Suppressor macrophage (primary cell): Measurements from ENCODE around the gene SPPL3.
A peak's percentile ranks its signal among the peaks of the same experiment; 100 is the strongest.
"Not testable (repeated sequence)": the region's sequence is repeated elsewhere in the genome, so short reads cannot be mapped to it uniquely, and the experiment has no call there.

Experiments
- DNase-seq, 4 experiments: peaks; one replicate each; pipeline ENCODE4 v3.0.0-alpha.2; 2020 to 2022

SPPL3 gene

DNA sequence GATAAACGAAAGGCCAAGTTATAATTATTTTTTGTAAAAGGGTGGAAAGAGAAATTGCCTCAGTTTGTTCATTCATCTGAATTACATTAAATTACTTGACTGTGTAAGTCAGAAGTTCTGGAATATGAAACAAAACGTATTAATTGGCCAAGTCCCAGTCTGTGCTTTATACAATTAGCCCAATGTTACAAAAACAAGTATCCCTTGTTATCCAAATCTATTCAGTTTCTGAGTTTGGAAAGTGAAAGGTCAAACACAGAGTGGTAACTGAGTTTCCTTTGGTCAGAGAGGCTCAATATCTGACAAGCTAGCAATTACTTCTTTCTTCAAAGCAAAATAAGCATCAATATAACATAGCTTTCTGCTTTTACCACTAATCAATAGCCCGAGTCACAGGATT is 62.6 kb downstream of the SPPL3 start:
- DNase-seq, result no peak

DNA sequence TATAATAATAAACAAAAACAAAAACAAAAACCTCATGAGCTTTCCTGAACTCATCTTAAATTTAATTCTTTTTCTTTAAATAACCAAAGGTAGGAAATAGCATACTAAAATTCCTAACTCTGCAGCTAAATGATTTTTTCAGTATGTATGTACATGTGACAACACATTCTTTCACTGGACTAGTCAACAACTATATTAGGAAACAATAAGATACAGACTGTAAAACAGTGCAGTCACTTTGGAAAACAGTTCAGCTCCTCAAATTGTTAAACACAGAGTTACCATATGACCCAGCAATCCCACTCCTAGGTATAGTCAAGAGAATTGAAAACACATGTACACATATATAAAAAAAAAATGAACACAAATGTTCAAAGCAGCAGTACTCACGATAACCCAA is 64.7 kb downstream of the SPPL3 start:
- no peak for DNase-seq

DNA sequence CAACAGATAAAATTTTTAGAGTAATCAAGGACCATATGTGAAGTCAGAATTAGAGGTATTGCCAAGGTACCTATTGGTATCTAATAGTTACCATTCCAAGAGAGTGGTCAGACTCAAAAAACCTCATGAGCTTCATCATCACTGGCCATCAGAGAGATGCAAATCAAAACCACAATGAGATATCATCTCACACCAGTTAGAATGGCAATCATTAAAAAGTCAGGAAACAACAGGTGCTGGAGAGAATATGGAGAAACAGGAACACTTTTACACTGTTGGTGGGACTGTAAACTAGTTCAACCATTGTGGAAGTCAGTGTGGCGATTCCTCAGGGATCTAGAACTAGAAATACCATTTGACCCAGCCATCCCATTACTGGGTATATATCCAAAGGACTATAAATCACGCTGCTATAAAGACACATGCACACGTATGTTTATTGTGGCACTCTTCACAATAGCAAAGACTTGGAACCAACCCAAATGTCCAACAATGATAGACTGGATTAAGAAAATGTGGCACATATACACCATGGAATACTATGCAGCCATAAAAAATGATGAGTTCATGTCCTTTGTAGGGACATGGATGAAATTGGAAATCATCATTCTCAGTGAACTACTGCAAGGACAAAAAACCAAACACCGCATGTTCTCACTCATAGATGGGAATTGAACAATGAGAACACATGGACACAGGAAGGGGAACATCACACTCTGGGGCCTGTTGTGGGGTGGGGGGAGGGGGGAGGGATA is 65.4 kb downstream of the SPPL3 start:
- DNase-seq, result not testable (repeated sequence)

DNA sequence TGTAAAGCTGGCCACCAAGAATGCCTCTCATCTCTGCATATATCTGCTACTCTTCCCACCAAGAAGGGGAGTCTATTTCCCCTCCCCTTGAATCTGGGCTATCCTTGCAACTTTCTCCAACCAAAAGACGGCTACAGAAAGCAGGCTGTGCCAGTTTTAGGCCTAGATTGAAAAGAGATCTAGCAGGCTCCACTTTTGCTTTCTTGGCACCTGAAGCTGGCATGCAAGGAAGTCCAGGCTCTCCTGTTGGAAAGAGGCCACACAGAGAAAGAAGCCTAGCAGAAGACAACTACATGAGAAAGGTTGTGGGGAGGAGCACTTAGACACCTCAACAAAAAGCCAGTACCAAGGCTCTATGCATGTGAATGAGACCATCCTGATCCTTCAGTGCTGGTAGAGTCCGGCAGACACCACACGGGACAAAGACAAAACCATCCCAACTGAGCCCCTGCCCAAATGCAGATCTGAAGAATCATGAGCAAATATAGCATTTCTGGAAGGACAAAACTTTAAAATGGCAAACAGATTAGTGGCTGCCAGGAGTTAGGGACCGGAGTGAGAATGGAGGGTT is 68.0 kb downstream of the SPPL3 start:
- no peak for DNase-seq

DNA sequence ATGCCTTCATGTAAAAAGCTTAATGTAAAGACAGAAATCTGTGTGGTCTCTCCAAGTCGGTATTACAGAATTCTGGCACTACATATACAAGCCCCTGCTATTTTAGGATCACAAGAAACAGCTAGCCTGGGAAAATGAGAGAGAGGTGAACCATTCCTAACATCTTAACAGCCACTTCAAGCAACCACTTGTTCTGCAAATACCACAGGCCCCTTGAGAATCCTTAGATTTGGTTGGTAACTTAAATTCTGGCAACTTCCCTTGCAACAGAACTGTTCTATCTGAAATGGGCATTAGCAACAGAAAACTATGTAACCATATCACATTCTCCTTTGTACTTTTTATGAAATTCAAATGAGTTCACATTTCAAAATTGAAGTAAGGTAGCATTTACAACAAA is 68.5 kb downstream of the SPPL3 start:
- DNase-seq, result no peak

DNA sequence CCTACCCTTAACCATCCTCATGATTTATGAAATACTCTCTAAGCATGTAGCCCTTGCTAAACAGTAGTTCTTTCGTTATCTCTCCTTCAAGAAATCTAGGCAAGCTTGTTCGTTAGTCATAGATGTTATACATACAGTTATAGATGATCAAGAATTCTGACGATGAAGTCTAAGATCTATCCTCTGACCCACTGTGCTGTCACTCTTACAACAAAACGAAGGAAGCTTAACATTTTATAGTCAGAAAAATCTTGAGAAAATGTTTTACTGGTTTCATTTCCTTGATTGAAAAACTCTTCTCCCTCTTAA is 68.9 kb downstream of the SPPL3 start:
- peak in 1 of 4 experiments; percentile 39 for DNase-seq

DNA sequence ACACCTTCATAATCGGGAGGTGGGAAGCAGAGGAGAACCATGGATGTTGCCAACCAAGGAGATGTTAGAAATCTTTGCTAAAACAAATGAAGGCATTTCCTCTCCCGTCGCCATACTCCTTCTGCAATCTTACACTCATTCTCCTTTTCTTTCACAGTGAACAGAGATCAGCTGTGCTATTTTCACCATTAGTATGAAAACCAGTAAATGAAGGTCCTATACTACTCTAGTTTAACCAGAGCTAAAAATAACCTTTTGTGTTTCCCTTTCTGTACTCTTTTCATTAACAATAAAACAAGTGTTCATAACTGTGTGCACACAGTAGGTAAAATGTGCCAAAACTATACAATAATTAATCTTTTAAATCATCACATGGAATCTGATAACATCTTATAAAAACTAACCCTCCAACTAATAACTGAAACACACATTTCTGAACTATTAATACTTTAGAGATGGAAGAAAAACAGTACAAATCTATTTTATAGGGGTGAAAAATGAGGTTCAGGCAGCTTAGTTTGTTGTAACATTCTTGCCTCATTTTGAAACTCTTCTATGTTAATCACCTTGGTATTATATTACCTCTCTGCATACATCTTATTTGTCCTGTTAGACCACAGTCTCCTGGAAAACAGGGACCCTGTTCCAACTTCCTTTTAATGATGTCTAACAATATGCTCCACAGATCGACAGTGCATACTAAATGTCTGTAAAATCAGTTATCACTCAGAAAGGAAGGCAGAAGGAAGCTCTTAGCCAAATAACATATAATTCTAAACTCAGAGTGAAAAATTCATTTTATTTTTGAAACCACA is 69.5 kb downstream of the SPPL3 start:
- no peak for DNase-seq

DNA sequence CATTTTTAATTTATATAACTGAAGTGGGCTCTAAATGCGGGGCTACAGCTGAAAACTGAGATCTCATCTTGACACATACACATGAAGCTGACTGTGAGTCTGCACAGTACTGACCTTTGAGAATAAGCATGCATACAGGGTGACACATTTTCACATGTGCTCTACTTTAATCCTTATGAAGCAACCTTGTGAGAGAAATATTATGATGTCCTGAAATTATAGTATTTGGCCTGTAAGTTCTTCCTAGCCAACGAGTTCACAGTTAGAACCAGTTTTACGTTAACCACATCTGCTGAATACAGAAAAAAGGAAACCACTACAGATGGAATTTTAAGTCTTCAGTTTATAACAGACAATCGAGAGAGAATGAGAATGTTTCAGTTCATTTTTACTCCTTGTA is 70.3 kb downstream of the SPPL3 start:
- DNase-seq, result peak in 3 of 4 experiments; percentile 34 to 80 (median 56)

DNA sequence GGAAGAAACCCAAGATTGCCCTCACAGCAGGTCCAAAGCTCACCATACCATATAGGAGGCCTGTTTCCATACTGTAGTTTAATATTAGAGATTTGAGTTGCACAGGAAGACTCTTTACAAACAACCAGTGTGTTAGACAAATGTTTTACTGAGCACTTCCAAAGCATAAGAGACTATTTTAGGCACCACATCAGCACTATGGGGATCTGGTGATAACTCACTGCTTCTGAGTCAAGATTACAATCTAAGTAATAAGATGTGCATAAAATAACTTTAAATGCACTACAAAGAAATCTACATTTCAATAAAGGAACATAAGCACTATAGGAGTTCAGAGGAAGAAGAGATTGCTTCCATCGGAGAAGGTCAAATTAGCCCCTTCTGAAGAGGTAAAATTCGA is 71.4 kb downstream of the SPPL3 start:
- DNase-seq, result no peak

DNA sequence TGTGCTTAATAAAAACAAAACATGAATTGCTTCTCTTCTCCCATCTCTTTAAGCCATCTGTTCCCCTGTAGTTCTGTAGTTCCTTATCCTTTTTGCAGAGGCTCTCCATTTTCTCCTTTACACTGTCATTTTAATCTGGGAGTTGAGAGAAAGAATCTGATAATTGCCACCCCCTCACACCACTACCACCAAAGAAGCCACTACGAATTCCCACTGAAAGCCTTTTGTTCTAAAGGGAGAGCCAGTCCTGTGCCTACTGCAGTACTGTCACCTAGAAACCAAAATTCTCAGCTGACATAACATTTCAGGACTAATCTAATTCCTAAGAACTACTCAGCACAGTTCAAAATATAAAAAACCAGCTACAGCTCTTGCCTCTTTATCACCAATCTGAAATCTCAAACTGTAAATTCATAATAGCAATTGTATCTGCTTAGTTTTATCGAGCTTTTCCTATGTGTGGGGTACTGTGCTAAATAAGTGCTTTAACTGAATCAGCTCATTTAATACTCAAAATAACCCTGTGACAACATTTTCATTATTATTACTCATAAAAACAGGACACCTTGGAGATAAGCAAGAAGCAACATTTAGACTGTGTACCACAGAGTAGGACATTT is 72.4 kb downstream of the SPPL3 start:
- no peak for DNase-seq

DNA sequence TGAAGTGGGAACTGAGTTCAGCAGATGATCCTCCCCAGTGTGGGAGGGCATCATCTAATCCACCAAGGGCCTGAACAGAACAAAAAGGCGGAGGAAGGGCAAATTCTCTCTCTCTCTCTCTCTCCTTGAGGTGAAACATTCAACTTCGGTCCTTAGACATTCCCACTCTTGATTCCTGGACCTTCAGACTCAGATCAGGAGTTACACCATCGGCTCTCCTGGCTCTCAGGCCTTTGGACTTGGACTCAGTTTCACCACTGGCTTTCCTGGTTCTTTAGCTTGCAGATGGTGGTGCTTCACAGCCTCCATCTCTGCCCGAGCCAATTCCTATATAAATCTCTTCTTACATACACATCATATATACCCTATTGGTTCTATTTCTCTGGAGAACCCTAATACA is 73.2 kb downstream of the SPPL3 start:
- no peak for DNase-seq

DNA sequence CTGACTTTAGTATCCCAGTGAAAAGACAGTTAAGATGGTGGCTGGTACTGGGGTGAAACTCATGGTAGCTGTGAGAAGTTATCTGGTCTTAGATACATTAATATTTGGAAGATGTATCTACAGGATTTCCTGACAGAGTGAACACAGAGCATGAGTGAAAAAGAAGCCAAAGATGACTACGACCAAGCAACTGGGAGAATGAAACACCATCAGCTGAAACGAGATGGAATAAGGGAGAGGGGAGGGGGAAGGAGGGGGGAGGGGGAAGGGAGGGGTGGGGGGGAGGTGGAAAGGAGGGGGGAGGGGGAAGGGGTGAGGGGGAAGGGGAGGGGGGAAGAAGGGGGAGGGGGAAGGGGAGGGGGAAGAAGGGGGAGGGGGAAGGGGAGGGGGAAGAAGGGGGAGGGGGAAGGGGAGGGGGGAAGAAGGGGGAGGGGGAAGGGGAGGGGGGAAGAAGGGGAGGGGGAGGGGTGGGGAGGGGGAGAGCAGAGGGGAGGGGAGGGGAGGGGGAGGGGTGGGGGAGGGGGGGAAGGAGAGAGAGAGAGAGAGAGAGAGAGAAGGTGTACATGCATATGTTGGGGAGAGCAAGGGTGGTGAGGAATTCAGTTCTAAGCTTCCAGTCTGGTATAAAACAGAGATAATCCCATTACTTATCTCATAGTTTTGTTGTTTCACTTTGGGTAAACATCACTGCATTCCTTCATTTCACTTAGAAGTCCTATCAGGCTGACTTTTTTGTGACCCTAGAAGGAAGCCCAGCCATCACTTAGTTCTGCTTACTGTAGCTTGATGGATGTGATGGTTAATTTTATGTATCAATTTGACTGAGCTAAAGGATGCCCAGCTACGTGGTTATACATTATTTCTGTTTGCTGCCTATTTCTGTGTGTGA is 73.9 kb downstream of the SPPL3 start:
- DNase-seq, result no peak

DNA sequence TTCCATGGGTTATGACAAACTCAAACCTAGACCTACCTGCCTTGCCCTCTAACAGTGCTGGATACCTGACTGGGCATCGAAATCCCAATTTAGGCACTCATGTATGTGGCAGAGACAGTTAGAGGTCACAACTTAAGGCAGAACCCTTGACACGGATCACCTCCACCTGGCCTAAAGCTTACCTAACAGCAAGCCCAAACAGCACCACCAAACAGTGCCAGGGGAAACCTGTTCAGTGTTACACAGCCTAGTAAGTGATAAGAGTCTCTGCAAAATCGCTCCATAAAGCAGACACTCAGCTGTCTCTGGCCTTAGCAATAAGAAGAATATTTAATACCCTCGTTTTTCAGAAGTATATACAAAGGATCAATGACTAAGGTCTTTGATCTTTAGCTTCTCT is 77.8 kb downstream of the SPPL3 start:
- DNase-seq, result no peak

DNA sequence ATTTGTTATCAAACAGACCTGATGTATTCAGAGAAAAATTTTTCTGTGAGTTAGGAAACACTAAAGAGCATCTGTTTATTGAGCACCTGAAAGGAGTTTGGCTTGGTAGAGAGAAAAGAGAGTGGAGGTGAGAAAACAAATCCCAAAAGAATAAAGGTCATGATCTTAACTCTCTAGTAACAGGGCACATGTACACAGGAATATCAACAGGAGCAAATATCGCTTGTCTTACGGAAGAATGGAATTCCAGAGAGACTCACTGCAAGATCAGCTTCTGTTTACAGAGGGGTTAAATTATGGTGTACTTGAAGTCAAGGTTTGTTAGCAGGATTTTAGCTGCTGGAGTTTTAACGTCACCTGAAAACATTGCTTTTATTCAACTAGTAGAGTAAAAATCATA is 78.8 kb downstream of the SPPL3 start:
- no peak for DNase-seq

DNA sequence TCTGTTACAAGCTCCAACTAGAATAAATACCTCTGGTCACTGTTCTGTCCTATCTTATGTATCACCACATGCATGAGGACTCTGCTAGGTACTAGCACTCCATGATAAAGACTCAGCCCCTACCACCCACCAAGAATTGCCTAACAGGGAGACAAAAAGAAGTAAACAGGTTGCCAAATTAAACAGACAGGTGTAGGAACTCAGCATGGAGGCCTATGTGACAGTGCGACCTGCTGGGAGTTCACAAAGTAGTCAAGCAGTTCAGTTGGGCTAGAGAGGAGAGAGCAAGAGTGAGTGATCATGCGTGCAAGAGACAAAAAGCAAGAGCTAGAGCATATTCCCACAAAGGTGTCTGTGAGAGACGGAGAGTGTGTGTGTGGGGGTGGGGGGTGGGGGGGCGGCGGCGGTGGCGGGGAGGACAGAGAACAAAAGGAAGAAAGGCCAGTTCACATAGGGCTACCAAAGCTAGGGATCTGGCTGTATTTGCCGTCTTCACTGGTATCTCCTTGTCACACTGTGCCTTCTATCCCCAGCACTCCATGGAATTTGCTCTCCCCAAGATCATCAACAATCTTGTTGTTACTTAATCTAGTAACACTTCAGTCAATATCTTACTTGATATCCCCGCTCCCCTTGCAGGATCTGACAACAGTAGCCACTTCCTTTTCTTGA is 81.2 kb downstream of the SPPL3 start:
- DNase-seq, result no peak

DNA sequence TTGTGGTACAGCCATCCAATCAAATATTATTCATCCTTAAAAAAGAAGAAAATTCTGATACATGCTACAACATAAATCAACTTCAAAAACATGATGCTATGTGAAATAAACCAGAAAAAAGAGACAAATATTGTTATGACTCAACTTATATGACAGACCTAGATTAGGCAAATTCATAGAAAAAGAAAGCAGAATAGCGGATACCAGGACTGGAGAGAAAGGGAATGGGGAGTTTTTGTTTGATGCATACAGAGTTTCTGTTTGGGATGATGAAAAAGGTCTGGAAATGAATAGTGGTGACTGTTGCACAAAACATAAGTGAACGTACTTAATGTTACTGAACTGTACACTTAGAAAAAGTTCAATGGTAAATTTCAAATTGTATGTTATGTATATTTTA is 82.3 kb downstream of the SPPL3 start:
- DNase-seq, result no peak

DNA sequence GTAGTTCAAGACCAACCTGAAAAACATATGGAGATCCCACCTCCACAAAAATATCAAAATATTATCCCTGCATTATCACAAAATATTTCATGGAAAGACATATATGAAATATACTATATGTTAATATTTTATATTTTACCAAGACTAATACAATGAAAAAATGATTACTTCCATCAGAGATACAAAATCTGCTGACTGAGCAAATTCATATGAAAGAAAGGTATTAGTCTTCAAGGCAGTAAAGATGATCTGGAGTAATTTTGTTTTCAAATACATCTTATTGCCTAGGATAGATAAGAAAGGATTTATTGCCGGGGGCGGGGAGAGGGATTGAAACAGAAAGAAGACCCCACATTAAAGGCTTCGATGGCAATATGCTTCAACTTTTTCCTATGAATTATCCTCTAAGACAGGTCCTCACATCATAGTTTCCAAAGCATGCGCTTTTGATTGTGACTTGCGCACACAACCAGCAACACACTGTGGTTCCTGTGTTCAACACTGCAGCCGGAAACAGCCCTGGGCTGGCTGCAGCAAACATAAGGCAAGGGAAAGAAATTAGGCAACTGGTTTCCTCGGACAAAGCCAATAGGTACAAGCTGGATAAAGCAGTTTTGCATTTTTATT is 83.2 kb downstream of the SPPL3 start:
- DNase-seq, result no peak

DNA sequence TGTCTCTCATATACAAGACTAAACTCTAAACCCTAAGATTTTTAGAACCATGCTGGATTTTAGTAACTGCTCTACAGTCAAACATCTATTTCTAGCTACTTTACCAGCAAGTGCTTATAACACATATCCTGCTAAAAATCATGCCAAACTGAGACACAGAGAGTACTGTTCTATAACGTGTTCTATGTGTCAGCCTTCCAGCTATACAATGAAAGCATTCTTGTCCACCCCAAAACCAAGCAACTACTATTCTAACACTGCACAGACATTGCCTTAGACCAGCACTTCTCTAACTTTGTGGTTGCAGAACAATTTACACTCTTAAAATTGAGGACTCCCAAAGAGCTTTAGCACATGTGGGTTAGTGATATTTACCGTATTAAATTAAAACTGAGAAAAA is 85.7 kb downstream of the SPPL3 start:
- no peak for DNase-seq

DNA sequence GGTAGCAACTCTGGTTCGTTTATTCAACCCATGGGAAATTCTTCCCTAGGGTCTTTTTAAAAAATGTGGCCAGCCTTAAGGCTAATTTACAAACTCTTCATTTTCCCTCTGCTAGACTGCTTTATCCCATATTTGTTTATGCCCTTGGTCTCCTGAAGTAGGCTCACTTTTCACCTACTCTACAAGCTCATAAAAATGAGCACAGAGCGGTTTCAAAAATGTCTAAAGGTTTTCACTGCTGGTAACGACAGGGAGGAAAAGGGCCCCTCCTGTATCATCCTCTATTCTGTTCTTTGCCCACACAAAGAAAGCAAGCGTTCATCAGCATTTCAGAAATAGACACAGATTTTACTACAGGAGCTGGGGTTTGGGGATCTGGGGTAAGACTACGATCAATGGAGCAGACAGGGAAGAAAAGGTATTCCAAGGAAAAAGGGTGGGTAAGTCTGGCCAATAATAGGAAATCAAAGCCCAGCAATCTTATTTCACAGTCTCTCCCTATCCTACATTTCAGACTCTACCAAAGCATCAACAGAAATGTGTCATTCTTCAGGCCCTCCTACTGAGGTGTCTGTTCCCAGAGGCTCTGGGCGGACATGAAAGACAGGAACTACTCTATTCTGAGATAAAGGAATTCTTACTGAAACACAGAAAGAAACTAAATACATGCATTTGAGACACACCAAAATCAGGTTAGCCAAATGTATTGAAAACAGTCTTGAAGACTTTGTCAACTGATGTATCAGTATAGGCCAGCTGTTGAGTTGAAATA is 86.4 kb downstream of the SPPL3 start:
- no peak for DNase-seq

DNA sequence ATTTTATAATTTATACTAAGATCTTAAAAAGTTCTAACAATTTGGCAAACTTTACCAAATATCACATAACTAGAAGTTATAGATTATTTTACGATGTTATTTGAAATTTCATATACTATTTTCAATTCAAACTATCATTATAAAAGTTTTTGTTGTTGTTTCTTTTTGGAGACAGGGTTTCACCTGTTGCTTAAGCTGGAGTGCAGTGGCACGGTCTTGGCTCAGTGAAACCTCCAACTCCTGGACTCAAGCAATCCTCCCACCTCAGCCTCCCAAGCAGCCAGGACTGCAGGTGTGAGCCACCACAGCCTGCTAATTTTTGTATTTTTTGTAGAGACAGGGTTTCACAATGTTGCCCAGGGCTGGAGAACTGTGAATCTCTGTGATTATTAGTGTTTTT is 87.8 kb downstream of the SPPL3 start:
- DNase-seq, result no peak
